Measurements from ENCODE around the gene C17orf100. TPM values are rescaled to one million over a fixed set of nuclear protein-coding genes. Genes with fewer than 3 reads are reported as not detected.

Gene C17orf100
- total RNA-seq (1 to 10 TPM; 1.1 to 2.8 (median 2.3) TPM), polyA plus RNA-seq (1 to 10 TPM; 4.2 to 4.7 (median 4.3) TPM)
- long read RNA-seq, donor 1, partial matches to known transcripts, result 0 of 4 reads
- long read RNA-seq, donor 1, other reads (novel, unspliced or antisense), result 0 of 4 reads
- long read RNA-seq, donor 2, partial matches to known transcripts, result 0 of 3 reads
- long read RNA-seq, donor 2, other reads (novel, unspliced or antisense), result 0 of 3 reads

- peaks cover 24 to 91% (median 69%) of the 10 kb centered on the region in 6 donors for H3K4me1 ChIP-seq
Observed at GRCh38 chr17:6651354-6651918, at the start of gene C17orf100, which contains the start of gene MED31. TSS of gene C17orf100 (plus strand) at chr17:6651762. CDS start at chr17:6651914, 152 bp downstream. TSS of gene MED31 (minus strand) at chr17:6651605. CDS start at chr17:6651528, 77 bp downstream.

GRCh38 chr17:6602141-6602540 is 49.4 kb upstream of the C17orf100 start:
- H3K4me3 ChIP-seq, result no peak overlapping the region
- no peaks in the 10 kb centered on the region for H3K27me3 ChIP-seq (replicated peaks in 1 of 7)
- peaks cover 0 to 86% (median 28%) of the 10 kb centered on the region in 6 donors for H3K36me3 ChIP-seq
- intact Hi-C loops (cut with DNase I; ENCODE audit: low total_unique reads), result no loop called here
- H3K9me3 ChIP-seq, result no peaks in the 10 kb centered on the region
- H3K27ac ChIP-seq, result peak overlapping the region in 4 of 8 donors; percentile 5 to 46 (median 23)
- DNase-seq, result no peak
- H3K4me1 ChIP-seq, result peaks cover 24 to 61% (median 43%) of the 10 kb centered on the region in 6 donors
- TF ChIP-seq POLR2A (IDR thresholded peaks at IDR 0.05) (no peak), CTCF (IDR thresholded peaks at IDR 0.05 in 8 of 11, conservative IDR thresholded peaks at IDR 0.05 in 3 of 11) (no peak), POLR2AphosphoS5 (IDR thresholded peaks at IDR 0.05) (no peak)
- WGBS, 5 donors, result 79 to 86% (median 85%) methylated on average over 2 of the region's 2 CpGs

More at GRCh38 chr17:6651354-6651918, at the start of gene C17orf100, which contains the start of gene MED31:
- peak; percentile 99 for DNase-seq
- no peaks in the 10 kb centered on the region for H3K9me3 ChIP-seq
- H3K36me3 ChIP-seq, result peaks cover 0 to 34% (median 11%) of the 10 kb centered on the region in 6 donors
- peak within 1 kb of the TSS; percentile 82 to 93 (median 90) for H3K27ac ChIP-seq
- peak within 1 kb of the TSS; percentile 64 to 92 (median 82) for H3K4me3 ChIP-seq
- TF ChIP-seq CTCF (IDR thresholded peaks at IDR 0.05 in 8 of 11, conservative IDR thresholded peaks at IDR 0.05 in 3 of 11) (peak in 3 of 11 experiments; percentile 8 to 26 (median 24)), POLR2A (IDR thresholded peaks at IDR 0.05) (peak; percentile 21 to 34 (median 26)), POLR2AphosphoS5 (IDR thresholded peaks at IDR 0.05) (peak; percentile 93 to 95 (median 94))
- WGBS, 5 donors, result 0 to 2% (median 1%) methylated on average over 12 to 35 of the region's 35 CpGs
- intact Hi-C loops (cut with DNase I; ENCODE audit: low total_unique reads), result no loop called here
- H3K27me3 ChIP-seq (replicated peaks in 1 of 7), result peaks cover 0 to 37% (median 6%) of the 10 kb centered on the region in 7 donors

- intact Hi-C loops (cut with DNase I; ENCODE audit: low total_unique reads), result no loop called here
- H3K4me3 ChIP-seq, result no peak overlapping the region
- peaks cover 0 to 89% (median 39%) of the 10 kb centered on the region in 6 donors for H3K36me3 ChIP-seq
- H3K27ac ChIP-seq, result peak overlapping the region in 4 of 8 donors; percentile 5 to 46 (median 22)
- no peaks in the 10 kb centered on the region for H3K9me3 ChIP-seq
- peaks cover 15 to 45% (median 28%) of the 10 kb centered on the region in 6 donors for H3K4me1 ChIP-seq
- H3K27me3 ChIP-seq (replicated peaks in 1 of 7), result no peaks in the 10 kb centered on the region
- no peak for DNase-seq
- no peak for TF ChIP-seq POLR2AphosphoS5 (IDR thresholded peaks at IDR 0.05)
- TF ChIP-seq POLR2A (IDR thresholded peaks at IDR 0.05), result no peak
- 66 to 86% (median 78%) methylated on average over 3 of the region's 3 CpGs for WGBS, 5 donors
Observed at GRCh38 chr17:6603744-6604325, 47.7 kb upstream of the C17orf100 start.

GRCh38 chr17:6605142-6605541 is 46.4 kb upstream of the C17orf100 start:
- no peaks in the 10 kb centered on the region for H3K27me3 ChIP-seq (replicated peaks in 1 of 7)
- peaks cover 2 to 31% (median 15%) of the 10 kb centered on the region in 6 donors for H3K4me1 ChIP-seq
- 93 to 97% (median 94%) methylated on average over 6 of the region's 6 CpGs for WGBS, 5 donors
- no peak overlapping the region for H3K4me3 ChIP-seq
- no peak overlapping the region for H3K27ac ChIP-seq
- H3K9me3 ChIP-seq, result no peaks in the 10 kb centered on the region
- TF ChIP-seq POLR2A (IDR thresholded peaks at IDR 0.05) (no peak), CTCF (IDR thresholded peaks at IDR 0.05 in 8 of 11, conservative IDR thresholded peaks at IDR 0.05 in 3 of 11) (no peak), POLR2AphosphoS5 (IDR thresholded peaks at IDR 0.05) (no peak)
- H3K36me3 ChIP-seq, result peaks cover 0 to 91% (median 49%) of the 10 kb centered on the region in 6 donors
- intact Hi-C loops (cut with DNase I; ENCODE audit: low total_unique reads), result no loop called here
- no peak for DNase-seq

Data from spleen (tissue), 13 donors.